Stimulated activated CD8-positive, alpha-beta memory T cell treated with anti-CD3 and anti-CD28 coated beads, Interleukin-15, amount 100 ng/mL, for 24 hours (primary cell): Measurements from ENCODE around the gene ZNF558.
A peak's percentile ranks its signal among the peaks of the same experiment; 100 is the strongest.

Experiments used
- DNase-seq: peaks from one replicate; pipeline ENCODE4 v3.0.0-alpha.2; 2020; ENCODE audit warnings: low read depth

ZNF558 gene

GRCh38 chr19:8832132-8833021 is at the start of gene ZNF558, which contains the start of gene MBD3L1:
ZNF558 (minus strand) TSS chr19:8832304; CDS start chr19:8822659, 9,645 bp downstream.
MBD3L1 (plus strand) TSS chr19:8832377; CDS start chr19:8842679, 10,302 bp downstream.
- peak; percentile 99 for DNase-seq

- no peak for DNase-seq
Measured at GRCh38 chr19:8881512-8881911, 49.4 kb upstream of the ZNF558 start.

GRCh38 chr19:8880868-8881488 is 48.9 kb upstream of the ZNF558 start:
- no peak for DNase-seq

GRCh38 chr19:8877854-8878705 is 46.0 kb upstream of the ZNF558 start:
- DNase-seq = no peak

- no peak for DNase-seq
Measured at GRCh38 chr19:8866344-8866743, 34.2 kb upstream of the ZNF558 start.

- DNase-seq = no peak
Measured at GRCh38 chr19:8858260-8858659, 26.2 kb upstream of the ZNF558 start.

GRCh38 chr19:8850488-8850887 is 18.4 kb upstream of the ZNF558 start:
- no peak for DNase-seq

- DNase-seq = no peak
Measured at GRCh38 chr19:8849232-8849631, 17.1 kb upstream of the ZNF558 start.

- DNase-seq = no peak
Measured at GRCh38 chr19:8846819-8847218, 14.7 kb upstream of the ZNF558 start.

- DNase-seq = no peak
Measured at GRCh38 chr19:8840708-8841107, 8.6 kb upstream of the ZNF558 start.

- no peak for DNase-seq
Measured at GRCh38 chr19:8835877-8836276, 3.8 kb upstream of the ZNF558 start.

- no peak for DNase-seq
Measured at GRCh38 chr19:8835446-8835845, 3.3 kb upstream of the ZNF558 start.

GRCh38 chr19:8831832-8832131 is 322 bp downstream of the ZNF558 start:
- DNase-seq = no peak

- no peak for DNase-seq
Measured at GRCh38 chr19:8831373-8831772, 731 bp downstream of the ZNF558 start.

- no peak for DNase-seq
Measured at GRCh38 chr19:8827277-8827676, 4.8 kb downstream of the ZNF558 start.

GRCh38 chr19:8826371-8826770 is 5.7 kb downstream of the ZNF558 start:
- DNase-seq = no peak

- DNase-seq = no peak
Measured at GRCh38 chr19:8821748-8822241, 10.3 kb downstream of the ZNF558 start.

GRCh38 chr19:8820234-8820633 is 11.9 kb downstream of the ZNF558 start:
- DNase-seq = no peak

GRCh38 chr19:8815780-8816179 is 16.3 kb downstream of the ZNF558 start:
- DNase-seq = no peak

- no peak for DNase-seq
Measured at GRCh38 chr19:8814176-8814575, 17.9 kb downstream of the ZNF558 start.

GRCh38 chr19:8811315-8812172 is 20.6 kb downstream of the ZNF558 start:
- no peak for DNase-seq
